Progenitor cell of endocrine pancreas (in vitro differentiated cells): ENCODE measurements around the gene CBLB. TPM values are rescaled to one million over a fixed set of nuclear protein-coding genes. Genes with fewer than 3 reads are reported as not detected.

Experiments used
- DNase-seq: peaks from one replicate; pipeline ENCODE4 v3.0.0; 2021; ENCODE audit warnings: low spot score; ENCODE audit not compliant: unreplicated experiment
- H3K27ac Mint-ChIP-seq: 2 replicates; pipeline ENCODE4 v1.8.0; 2021; ENCODE audit warnings: mild to moderate bottlenecking, moderate library complexity, mixed read lengths
- H3K27me3 Mint-ChIP-seq: 2 replicates; pipeline ENCODE4 v1.8.0; 2021; ENCODE audit warnings: mixed read lengths
- H3K36me3 Mint-ChIP-seq: 2 replicates; pipeline ENCODE4 v1.8.0; 2022; ENCODE audit warnings: mixed read lengths; ENCODE audit not compliant: insufficient read depth
- H3K4me1 Mint-ChIP-seq: 2 replicates; pipeline ENCODE4 v1.8.0; 2021; ENCODE audit warnings: low read depth, mixed read lengths
- H3K4me3 Mint-ChIP-seq: 2 replicates; pipeline ENCODE4 v1.8.0; 2021; ENCODE audit warnings: low read depth, mild to moderate bottlenecking, moderate library complexity, mixed read lengths
- H3K9me3 Mint-ChIP-seq: 2 replicates; pipeline ENCODE4 v1.8.0; 2021; ENCODE audit warnings: low read depth, mixed read lengths
- total RNA-seq: library from RNA; stranded (reverse); gene quantifications from 2 replicates; pipeline ENCODE4 v1.2.1, GENCODE V29; 2021
- TF ChIP-seq, protein P1 (sequence below): fragments of 200-600 bp; sonication (generic); IDR thresholded peaks from one replicate; pipeline ENCODE4 v1.5.0; 2021; ENCODE audit warnings: antibody characterized with exemption, mild to moderate bottlenecking; ENCODE audit not compliant: unreplicated experiment

The CBLB gene
- total RNA-seq, 1 donor from 2014 or later: 64.1 TPM

GRCh38 chr3:105911496-105911895 lies 42.7 kb upstream of the CBLB start:
- no peaks in the 10 kb centered on the region for H3K4me1 Mint-ChIP-seq
- no peak overlapping the region for H3K4me3 Mint-ChIP-seq
- DNase-seq: no peak
- peaks cover 7% of the 10 kb centered on the region for H3K9me3 Mint-ChIP-seq
- TF ChIP-seq, protein P1, sequence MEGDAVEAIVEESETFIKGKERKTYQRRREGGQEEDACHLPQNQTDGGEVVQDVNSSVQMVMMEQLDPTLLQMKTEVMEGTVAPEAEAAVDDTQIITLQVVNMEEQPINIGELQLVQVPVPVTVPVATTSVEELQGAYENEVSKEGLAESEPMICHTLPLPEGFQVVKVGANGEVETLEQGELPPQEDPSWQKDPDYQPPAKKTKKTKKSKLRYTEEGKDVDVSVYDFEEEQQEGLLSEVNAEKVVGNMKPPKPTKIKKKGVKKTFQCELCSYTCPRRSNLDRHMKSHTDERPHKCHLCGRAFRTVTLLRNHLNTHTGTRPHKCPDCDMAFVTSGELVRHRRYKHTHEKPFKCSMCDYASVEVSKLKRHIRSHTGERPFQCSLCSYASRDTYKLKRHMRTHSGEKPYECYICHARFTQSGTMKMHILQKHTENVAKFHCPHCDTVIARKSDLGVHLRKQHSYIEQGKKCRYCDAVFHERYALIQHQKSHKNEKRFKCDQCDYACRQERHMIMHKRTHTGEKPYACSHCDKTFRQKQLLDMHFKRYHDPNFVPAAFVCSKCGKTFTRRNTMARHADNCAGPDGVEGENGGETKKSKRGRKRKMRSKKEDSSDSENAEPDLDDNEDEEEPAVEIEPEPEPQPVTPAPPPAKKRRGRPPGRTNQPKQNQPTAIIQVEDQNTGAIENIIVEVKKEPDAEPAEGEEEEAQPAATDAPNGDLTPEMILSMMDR: no peak
- H3K27me3 Mint-ChIP-seq: no peaks in the 10 kb centered on the region
- H3K27ac Mint-ChIP-seq: no peak overlapping the region
- peaks cover 2% of the 10 kb centered on the region for H3K36me3 Mint-ChIP-seq

DNA sequence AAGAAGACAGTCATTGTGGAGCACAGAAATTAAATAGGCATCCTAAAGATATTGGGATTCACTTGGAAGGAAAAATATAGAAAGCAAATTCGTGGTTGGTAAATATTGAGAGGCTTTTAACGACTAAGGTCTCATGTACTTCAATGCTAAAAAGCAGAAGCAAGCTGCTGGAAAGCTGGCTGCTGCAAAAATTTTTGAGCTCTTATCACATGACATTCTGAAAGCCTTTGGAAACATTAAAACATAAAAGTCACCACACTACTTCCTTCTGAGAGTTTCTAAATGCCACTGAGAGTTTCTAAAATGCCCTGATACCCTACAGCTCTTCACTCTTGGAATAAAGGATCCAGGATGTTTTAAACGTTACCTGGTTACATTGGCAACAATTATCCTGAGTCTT lies 39.0 kb upstream of the CBLB start:
- Mint-ChIP-seq H3K27ac (no peak overlapping the region), H3K9me3 (no peaks in the 10 kb centered on the region), H3K36me3 (no peaks in the 10 kb centered on the region), H3K4me3 (no peak overlapping the region), H3K4me1 (peaks cover 3% of the 10 kb centered on the region), H3K27me3 (no peaks in the 10 kb centered on the region)
- no peak for DNase-seq
- TF ChIP-seq, protein P1: no peak

GRCh38 chr3:105906836-105907235 lies 38.0 kb upstream of the CBLB start:
- H3K4me1 Mint-ChIP-seq: peaks cover 5% of the 10 kb centered on the region
- peaks cover 3% of the 10 kb centered on the region for H3K9me3 Mint-ChIP-seq
- DNase-seq: no peak
- H3K36me3 Mint-ChIP-seq: peaks cover 1% of the 10 kb centered on the region
- H3K27ac Mint-ChIP-seq: no peak overlapping the region
- no peaks in the 10 kb centered on the region for H3K27me3 Mint-ChIP-seq
- H3K4me3 Mint-ChIP-seq: no peak overlapping the region
- TF ChIP-seq, protein P1: no peak

- H3K36me3 Mint-ChIP-seq: peaks cover 1% of the 10 kb centered on the region
- H3K27ac Mint-ChIP-seq: no peak overlapping the region
- no peak overlapping the region for H3K4me3 Mint-ChIP-seq
- H3K9me3 Mint-ChIP-seq: peaks cover 3% of the 10 kb centered on the region
- H3K4me1 Mint-ChIP-seq: peaks cover 5% of the 10 kb centered on the region
- H3K27me3 Mint-ChIP-seq: no peaks in the 10 kb centered on the region
- TF ChIP-seq, protein P1: no peak
- DNase-seq: no peak
Observed at GRCh38 chr3:105906345-105906744, 37.5 kb upstream of the CBLB start.

DNA sequence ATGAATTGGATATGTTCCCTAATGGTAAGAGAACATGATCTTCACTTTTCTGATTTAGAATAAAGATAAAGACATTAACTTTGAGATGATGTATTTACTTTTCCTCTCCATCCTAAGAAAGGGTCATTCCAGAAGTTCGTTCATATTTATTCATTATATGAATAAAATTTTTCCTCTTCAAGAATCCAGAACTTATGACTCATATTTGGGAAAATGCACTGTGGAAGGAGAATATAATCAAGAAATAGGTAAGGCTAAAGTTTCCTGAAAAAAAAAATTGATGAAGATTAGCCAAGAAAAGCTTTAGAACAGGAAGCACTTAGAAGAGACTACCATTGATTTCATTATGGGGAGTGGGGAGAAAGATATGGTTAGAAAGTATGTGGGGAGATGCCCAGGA lies 36.5 kb upstream of the CBLB start:
- H3K4me3 Mint-ChIP-seq: no peak overlapping the region
- no peak for DNase-seq
- peaks cover 5% of the 10 kb centered on the region for H3K4me1 Mint-ChIP-seq
- H3K36me3 Mint-ChIP-seq: peaks cover 1% of the 10 kb centered on the region
- H3K27me3 Mint-ChIP-seq: no peaks in the 10 kb centered on the region
- TF ChIP-seq, protein P1: no peak
- H3K27ac Mint-ChIP-seq: no peak overlapping the region
- peaks cover 3% of the 10 kb centered on the region for H3K9me3 Mint-ChIP-seq
